Stimulated activated CD8-positive, alpha-beta memory T cell treated with anti-CD3 and anti-CD28 coated beads, Interleukin-7, amount 100 ng/mL, for 1 hour (primary cell): Measurements from ENCODE around the gene RXFP4.

Experiments used
- DNase-seq, 2 donors: peaks; one replicate each; pipeline ENCODE4 v3.0.0-alpha.2; 2020; ENCODE audit warnings: low read depth in 2 of 2

The RXFP4 gene

DNA sequence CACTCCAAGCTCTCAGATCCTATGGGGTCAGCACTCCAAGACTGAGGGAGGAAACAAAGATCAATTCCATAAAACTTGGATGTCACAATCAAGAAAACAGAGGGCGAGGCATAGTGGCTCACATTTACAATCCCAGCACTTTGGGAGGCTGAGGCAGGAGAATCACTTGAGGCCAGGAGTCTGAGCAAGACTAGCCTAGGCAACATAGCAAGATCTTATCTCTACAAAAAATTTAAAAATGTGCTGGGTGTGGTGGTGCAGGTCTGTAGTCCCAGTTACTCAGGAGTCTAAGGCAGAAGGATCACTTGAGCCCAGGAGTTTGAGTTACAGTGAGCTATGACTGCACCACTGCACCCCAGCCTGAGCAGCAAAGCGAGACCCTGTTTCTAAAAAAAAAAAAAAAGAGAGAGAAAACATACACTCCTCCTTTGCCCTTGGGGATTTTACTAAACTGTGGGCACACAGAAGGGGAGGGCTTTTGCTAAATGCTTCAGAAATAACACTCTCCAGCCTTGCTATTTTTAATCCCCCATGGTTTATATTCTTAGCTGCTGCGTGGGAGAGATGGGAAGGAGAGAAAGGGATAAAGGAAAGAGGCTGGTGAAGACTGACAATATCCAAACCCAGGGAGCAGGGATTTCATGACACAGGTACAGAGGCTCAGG lies 18.8 kb downstream of the RXFP4 start:
- DNase-seq, result no peak

DNA sequence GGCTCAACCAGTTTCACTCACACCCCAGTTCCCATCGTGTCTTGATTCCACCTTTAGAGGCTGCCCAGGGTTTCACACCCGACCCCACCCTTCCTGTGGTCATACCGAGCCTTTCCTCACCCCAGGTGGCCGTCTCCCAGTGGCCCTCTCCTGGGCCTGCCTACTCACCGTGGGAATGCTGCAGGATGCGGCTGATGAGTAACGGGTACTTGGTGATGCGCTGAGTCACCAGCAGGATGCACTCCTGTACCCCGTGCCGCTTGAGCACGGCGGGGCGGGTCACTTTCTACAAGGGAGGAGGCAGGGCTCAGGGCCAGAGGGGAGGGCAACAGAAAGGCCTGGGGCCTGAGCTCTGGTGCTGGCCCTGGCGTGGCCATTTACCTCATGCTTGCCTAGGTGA lies 20.5 kb downstream of the RXFP4 start:
- DNase-seq, result no peak

DNA sequence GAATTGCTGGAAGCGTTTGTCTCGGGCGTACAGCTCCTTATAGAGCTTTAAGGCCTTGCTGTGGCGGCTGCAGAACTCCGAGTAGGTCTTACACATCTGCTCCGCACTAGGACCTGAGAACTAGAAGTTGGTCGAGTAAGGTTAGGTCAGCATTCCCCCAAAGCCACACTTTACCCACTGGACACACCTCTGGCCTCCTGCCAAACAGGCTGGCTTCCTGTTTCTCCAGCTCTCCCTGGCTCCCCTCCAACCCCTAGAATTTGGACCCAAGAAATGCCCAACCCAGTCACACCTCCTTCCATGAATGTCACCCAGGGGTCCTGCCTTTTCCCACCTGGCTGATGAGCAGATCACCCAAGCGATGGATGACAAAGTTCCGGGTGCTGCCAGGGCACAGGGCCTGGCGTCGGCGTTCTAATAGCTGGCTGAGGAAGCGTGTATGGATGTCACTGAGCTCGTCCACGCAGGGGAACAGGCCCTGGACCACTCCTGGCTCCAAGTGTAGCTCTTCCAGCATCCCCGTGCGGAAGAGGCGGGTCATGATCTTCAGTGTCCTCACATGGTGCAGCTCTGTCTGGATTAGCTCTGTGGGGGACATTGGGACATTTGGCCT lies 21.3 kb downstream of the RXFP4 start:
- no peak for DNase-seq

DNA sequence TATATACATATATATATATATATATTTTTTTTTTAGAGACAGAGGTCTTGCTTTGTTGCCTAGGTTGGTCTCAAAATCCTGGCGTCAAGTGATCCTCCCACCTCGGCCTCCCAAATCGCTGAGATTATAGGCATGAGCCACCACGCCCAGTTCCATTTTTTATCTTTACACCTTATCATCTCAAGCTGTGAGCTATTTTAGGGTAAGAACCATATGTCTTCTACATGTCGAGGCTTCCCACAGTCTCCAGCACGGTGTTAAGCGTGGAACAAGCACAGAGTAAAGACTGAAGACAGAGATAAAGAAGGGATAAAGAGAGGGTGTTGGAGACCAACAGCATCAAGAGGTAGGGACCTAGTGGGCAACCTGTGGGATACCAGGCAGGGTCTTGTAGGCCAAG lies 22.8 kb downstream of the RXFP4 start:
- DNase-seq, result no peak

DNA sequence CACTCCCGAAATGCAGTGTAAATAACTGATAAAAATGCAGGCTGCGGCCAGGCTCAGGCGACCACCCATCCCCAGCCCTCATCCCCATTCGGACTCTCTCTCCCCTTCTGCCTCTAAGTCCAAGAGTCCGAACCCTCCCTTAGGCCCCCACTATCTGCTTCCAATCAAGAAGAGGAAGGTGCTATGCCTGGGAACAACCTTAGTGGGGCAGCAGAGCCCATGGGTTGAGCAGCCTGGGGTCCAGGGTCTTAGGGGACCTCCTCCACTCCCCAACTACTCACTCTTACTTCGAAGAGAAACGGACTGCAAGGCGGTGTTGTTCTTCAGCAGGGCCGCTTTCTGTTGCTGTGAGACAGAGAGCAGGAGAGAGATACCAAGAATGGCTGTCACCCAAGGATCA lies 24.7 kb downstream of the RXFP4 start:
- DNase-seq, result no peak

DNA sequence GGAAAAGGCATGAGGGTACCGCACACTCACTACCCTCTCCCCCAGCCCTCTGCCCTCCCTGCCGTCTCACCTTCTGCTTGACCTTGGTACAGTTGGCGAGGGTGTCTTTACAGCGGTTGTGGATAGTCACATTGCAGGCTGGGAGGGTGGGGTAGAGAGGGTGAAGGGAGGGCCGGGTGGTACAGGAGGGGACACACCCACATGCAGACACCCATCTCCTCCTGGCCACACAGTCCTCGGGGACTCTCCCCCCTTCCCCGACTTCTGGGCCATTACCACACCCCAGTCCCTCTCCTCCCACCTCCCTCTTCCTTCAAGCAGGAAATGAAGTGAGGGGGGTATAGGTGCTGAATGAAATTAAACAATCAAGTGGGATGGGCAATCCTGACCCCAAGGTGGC lies 25.3 kb downstream of the RXFP4 start:
- DNase-seq, result no peak

DNA sequence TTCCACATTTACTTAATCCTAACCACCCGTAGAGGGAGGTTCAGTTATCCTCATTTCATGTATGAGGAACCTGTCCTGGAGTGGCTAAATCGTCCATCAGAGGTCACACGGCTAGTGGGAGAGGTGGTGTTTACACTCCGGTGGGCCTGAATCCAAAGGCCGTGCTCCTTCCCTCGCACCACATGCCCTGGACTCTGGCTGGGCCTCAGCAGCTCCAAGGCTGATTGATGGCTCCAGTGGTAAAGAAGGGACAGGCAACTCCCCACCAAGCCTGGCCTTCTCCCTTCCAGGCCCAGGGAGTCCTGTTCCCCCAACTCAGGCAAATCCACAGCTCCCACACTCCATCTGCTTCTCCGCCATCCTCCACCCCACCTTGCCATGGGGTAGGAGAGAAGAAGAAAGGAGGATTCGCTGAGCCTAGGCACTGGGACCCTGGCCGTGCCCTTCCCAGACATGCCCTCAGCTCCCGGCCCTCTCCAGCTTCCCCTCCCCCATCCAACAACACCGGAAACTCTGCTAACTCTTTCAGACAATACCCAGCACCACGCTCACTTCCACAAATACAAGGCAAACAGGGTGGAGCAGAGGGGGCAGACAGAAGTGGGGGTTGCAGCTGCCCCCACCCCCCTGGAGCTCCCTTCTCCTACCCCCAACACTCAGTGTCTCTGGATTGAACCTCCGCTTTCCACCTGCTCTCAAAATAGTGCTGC lies 26.1 kb downstream of the RXFP4 start:
- DNase-seq, result no peak

DNA sequence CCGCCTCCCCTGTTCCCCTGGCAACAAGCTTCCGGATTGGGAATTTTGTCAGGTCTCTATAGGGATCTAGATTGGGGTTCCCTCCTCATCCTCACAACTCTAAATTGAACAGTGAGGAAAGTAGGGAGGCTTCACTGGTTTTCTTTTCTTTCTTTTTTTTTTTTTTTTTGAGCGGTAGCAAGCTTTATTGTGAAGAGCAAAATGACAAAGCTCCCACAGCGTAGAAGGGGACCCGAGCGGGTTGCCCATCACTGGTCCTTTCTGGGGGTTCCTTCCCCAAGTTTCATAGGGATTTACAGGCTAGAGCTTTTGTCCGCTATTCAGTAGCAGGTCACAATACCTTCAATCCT lies 26.6 kb downstream of the RXFP4 start:
- no peak for DNase-seq

DNA sequence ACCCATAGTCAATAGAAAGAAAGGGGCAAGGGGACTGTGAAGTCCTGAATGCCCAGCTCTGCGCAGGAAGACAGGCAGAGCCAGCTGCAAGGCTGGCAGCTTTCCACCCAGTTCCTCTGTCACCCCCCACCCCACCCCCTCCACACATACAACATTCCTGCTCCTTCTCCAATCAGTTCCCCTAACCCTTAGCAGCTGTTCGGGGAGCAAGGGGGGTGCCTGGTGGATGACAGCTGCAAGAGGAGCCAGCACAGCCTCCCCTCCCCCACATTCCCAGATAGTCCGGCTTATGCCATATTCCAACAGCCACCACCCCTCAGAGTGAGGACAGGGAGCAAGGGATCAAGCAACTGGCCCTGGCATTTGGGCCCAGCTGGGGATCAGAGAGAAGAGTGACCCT lies 27.2 kb downstream of the RXFP4 start:
- no peak for DNase-seq

DNA sequence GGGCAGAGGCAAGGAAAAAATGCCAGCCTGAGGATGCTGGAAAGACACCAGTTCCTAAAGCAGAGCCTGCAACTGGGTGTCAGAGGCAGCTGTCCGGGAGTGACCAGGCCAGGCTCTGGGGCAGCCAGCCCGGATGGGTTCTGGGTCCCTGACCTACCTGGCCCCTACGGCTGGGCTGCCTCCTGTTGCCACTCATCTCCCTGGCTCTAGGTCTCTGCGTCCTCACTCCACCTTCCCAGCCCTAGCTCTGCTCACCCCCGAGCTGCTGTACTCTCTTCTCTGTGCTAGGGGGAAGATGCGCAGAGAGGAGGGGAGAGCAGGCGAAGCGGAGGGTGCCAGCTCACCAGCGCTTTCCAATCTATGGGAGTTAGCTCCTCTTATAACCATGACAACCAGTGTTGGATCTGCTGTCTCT lies 27.9 kb downstream of the RXFP4 start:
- DNase-seq, result no peak

DNA sequence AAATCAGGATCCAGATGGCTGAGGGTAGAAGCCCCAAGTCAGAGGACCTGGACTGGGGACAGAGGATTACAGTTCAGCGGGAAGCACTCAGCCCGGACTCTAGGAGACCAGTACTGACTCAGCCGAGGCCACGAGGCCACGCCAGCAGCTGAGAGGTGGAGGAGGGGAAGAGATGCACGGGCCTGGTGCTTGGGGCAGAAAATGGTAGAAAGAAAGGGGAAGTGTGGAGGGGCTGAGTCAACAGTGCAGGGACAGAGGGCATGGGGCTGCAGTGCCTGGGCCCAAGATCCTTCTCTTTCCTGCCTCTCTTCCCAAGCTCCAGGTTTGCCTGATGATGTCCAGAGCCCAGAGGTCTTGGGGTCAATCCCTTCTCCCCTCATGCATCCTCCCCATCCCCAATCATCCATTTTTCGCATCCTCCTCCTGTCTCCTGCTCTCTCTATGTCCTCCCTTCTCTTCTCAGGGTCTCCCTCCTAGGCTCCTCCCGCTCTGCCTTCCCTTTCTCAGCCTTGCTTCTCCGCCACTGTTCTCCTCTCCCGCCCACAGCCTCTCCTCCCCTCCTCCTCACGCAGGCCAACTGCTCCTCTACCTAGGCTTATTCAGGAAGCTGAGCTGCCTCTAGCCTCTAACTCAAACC lies 29.2 kb downstream of the RXFP4 start:
- no peak for DNase-seq

DNA sequence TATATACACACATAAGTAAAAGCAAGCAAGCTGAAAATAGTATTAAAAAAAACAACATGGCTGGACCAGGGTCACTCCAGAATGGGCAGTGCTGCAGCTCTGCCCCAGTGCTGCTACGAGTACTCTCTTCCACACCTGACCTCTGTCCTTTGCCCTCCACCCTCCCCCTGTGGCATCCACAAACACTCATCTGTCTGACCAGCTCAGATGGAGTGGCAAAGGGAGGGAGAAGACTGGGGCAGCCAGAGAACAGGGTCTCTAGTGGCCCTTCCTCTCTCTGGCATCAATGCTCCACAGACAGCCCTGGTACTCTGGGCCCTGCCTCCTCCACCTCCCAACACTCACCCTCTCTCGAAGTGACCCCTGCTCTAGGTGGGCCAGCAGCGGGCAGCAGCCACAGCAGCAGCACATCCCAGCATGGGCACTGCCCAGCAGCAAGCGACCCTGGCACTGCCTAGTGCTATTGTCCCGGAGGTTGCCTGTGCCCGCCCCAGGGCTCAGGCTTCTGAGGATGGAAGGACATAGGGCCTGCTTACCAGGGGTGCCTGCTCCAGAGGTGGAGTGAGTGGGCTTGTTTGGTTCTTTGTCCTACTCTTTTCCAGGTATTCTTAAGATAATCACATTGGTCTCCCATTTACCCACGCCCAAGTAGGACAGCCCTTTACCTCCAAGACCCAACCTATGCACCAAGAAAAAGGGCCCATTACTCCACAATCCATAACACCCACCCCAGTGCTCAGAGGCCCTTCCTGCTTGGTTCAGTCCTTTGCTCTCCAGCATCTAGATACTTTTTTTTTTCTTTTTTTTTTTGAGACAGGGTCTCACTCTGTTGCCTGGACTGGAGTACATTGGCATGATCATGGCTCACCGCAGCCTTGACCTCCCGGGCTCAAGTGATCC lies 30.7 kb downstream of the RXFP4 start:
- no peak for DNase-seq

DNA sequence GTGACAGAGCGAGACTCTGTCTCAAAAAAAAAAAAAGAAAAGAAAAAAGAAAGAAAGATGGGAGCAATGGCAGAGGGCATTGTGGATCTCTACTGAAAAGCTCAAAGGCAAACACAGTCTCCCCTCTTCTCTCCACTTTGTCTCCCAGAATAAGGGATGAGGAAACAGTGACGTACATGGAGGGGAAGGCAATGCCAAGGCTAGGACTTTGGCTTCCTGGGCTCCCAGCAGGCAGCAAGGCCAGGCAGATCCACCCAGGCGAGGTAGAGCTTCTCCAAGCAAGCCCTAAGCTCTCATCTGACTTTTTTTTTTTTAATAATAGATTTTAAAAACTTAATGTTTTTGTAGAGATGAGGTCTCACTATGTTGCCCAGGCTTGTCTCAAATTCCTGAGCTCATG lies 32.3 kb downstream of the RXFP4 start:
- DNase-seq, result no peak

DNA sequence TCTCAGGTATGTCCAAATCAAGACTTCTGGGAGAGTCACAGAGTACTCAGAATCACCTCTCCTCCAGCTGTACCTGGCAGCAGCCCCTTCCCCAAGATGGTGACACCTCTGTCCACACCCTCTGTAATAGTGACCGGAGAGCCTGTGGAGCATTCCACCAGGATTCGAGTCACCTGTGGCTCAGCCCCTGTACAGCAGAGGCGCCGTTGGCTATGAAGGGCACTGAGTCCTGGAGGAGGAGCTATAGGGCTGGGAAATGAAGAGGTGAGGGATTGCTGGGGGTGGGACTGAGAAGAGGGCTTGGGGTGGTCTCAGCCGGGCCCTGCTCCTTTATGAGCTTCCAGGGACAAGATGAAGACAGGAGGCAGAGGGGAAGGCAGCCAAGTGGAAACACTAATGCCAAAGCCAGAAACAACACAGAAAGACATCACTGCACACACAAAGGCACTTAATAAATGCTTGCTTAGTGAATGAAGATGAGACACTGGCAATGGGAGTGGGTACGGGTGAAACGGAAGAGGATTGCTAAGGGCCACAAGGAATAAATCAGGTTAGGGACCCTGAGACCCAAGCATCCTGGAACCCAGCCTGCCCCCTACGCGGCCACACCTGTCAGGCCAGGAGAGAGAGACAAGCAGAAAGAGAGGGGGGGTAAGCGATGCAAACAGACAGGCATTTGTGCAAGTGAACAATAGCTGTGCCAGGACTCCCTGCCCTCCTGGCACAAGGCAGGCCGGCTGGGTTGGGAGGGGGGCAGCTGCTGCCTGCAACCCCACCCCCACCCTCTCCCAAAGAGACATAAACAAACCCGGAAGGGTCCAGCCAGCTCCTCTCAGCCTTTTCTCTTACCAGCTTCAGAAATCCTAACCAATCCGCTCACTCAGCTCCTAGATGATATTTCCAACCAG lies 33.0 kb downstream of the RXFP4 start:
- no peak for DNase-seq

DNA sequence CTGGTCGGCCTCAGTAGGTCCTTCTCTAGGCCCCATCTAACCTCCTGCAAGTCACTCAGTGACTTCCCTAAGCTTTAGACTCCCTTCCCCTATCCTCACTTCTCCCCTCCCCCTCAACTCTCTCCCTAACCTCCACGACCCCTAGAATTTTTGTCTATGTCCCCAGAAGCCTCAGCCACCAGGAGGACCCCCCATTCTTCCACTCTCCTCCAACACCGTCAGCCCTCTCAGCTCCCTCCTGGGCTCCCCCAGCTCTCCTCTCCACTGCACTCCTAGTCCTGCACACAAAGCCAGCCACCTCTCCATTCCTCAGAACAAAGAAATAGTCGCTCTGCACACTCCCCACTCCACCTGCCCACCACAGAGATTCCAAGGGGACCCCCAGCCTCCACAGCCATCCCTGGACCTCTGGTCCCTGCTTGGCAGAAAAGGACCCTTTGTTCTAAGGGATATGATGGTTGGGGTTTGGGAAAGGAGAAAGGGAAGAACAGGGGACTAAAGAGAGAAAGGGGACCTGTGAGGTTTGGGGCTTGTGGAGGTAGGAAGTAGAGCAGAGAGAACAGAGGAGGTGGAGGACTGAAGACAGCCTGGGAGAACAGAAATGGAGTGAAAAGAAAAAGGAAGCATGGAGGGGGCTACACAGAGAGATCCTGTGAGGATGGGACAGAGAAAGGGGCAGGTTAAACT lies 34.1 kb downstream of the RXFP4 start:
- DNase-seq, result no peak

DNA sequence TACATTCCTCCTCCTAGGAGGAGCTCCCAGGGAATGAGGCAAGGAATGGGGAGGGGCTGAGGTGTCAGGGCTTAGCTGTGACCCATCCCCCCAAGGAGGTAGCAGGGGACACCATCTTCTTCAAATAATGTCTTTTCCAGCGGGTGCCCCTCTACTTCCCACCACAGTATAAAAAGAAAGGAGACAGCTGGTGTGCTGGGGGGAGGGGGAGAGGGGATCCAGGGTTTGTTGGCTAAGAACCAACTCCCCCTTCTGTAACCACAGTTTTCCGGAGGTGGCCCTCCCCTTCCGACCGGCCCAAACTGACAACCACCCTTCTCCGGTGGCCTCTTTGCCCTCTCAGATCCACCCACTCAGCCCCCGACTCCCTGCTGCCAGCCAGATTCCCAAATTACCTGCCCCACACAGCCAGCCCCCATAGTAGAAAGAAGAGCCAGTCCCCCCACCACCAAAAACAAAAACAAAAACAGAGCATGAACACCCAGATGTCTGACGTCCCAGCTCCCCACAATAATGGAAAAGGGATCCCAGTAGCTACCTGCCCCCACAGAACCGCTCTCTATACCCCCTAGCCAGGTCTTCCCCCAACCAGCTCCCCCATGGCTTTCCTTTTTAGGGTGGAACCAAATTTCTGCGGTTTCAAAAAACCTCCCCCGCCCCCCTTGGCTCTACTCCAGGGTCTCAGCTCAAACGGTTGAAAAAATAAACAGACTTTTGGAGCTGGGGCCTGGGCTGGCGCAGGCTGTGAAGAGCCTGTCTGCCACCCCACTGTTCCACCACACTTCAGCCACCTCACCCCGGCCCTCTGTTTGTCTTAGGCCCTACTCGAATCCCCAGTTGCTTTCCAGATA lies 34.8 kb downstream of the RXFP4 start:
- peak; percentile 54 to 56 for DNase-seq

DNA sequence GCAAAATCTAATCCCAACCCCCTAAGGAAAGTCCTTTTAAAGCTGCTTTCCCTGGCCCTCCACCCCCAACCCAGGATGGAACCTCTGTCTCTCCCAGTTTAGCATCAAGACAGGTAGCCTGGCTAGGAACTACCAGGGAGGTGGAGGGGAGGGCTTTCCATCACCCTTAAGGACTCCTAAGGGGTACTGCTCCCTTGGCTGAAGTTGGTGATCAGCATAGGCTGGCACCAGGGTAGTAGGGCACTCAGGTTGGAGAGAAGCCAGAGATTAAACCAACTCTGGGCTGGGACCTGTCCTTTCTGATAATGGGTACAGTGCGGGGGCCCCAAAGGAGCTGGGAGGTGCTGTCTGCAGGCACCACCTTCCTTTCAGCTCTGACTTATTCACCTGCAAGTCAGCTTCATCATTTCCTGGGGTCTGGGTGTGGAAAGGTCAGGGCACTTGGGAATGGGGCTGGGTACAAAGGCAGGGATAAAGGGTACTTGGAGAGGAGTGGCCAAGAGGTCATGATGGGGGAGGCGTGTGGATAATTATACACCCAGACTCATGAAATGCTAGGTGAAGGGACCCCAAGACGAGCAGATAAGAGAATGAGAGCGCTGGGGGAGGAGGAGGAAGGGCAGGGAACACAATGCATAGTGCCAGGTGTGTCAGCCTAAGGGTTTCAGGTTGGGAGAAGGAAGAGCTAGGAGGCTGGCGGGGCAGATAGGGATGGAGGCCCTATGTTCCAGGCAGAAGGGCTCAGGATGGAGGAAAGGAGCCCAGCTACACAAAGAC lies 35.7 kb downstream of the RXFP4 start:
- no peak for DNase-seq

DNA sequence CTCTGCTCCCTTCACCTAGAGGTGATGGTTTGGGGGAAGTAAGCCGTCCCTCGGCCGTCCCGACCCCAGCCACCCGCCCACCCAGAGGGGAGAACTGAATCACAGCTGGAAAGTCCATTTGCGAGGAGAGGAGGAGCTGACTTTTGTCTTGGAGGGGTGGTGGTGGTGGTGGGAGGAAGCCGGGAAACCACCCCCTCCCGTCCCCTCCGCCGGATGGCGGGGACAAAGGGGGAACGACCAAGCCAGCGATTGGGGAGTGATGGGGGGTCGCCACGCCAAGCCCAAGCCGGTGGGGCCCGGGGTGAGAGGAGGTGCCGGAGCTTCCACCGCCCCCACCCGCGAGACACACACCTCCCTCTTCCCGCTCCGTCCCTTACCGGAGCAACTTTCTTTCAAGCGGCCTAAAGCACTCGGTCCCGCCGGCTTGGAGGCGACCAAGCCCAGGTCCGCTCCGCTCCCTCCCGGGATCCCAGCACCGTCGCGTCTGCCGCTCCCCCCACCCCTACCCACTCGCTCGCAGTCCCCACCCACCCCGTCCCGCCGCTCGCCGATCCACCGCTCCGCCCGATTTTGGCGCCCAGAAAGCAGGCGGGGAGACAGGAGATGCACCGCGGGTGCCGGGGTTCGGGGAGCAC lies 36.4 kb downstream of the RXFP4 start:
- DNase-seq, result peak in 1 of 2 donors; percentile 31
